Right lobe of liver (tissue), 6 donors: ENCODE results near the gene BSPRY. TPM values are rescaled to one million over a fixed set of nuclear protein-coding genes. Genes with fewer than 3 reads are reported as not detected.
"Not testable (repeated sequence)": the region's sequence is repeated elsewhere in the genome, so short reads cannot be mapped to it uniquely, and the experiment has no call there.

Experiments used
- ATAC-seq, 4 donors: fragments of 200-7000 bp; cut with Tn5 transposase; one replicate each; pipeline ENCODE4 v1.9.1; 2020; ENCODE audit warnings: mild to moderate bottlenecking in 4 of 4, moderate library complexity in 4 of 4
- DNase-seq, 3 donors: peaks; one replicate each; pipeline ENCODE4 v3.0.0-alpha.2; 2020
- H3K27ac ChIP-seq, 3 donors: fragments of 200-600 bp; one replicate each; pipeline ENCODE4 v1.8.0; 2022
- H3K27me3 ChIP-seq, 2 donors: fragments of 200-600 bp; one replicate each; pipeline ENCODE4 v1.8.0; 2022
- H3K36me3 ChIP-seq, 4 donors: fragments of 200-600 bp; sonication (generic) in 1 of 4; one replicate each; pipeline versions ENCODE4 v1.5.1 to v1.8.0; 2017 to 2022; ENCODE audit warnings: control low read depth in 1 of 4
- H3K4me1 ChIP-seq, 4 donors: fragments of 200-600 bp; sonication (generic) in 1 of 4; one replicate each; pipeline versions ENCODE4 v1.5.1 to v1.8.0; 2017 to 2022; ENCODE audit warnings: control low read depth in 1 of 4
- H3K4me3 ChIP-seq, 3 donors: fragments of 200-600 bp; one replicate each; pipeline ENCODE4 v1.8.0; 2022
- H3K9me3 ChIP-seq, 4 donors: fragments of 200-600 bp; sonication (generic) in 1 of 4; one replicate each; pipeline versions ENCODE4 v1.5.1 to v1.8.0; 2017 to 2022; ENCODE audit warnings: control low read depth in 1 of 4
- POLR2A ChIP-seq: fragments of 450-650 bp; IDR thresholded peaks from one replicate; pipeline ENCODE4 v1.6.1; 2017; ENCODE audit warnings: antibody characterized with exemption, mild to moderate bottlenecking
- WGBS: methylation state at CpG from one replicate; pipeline ENCODE4 v1.1.6; 2018; ENCODE audit warnings: low coverage, low lambda C conversion rate; ENCODE audit not compliant: insufficient coverage; ENCODE audit errors: missing lambda C conversion rate; 5-methylcytosine and 5-hydroxymethylcytosine counted together
- intact Hi-C, 2 donors: fragments of 100-400 bp; cut with DNase I; formaldehyde crosslinking; loops; one replicate each; pipeline versions ENCODE4 v1.11.2 to v1.14.1; 2022
- total RNA-seq, 6 experiments: library from RNA; depleted of rRNA in 2 of 6; stranded (reverse); fragments of >200 nt in 2 of 6; fragmentation: NEBNext Ultra II Directional in 3 of 6; extraction: Animal tissue kit (Norgen Biotek cat#: 25700) in 3 of 6; gene quantifications; one replicate each; pipeline versions ENCODE4 v1.1.0 to v1.2.4, GENCODE V29; 2016 to 2023
- TF ChIP-seq, protein P1 (sequence below), 4 donors: fragments of 200-600 bp in 3 of 4; fragments of 450-650 bp in 1 of 4; IDR thresholded peaks; one replicate each; pipeline versions ENCODE4 v1.5.1 to v1.8.0; 2016 to 2022; ENCODE audit warnings: antibody characterized with exemption in 4 of 4, mild to moderate bottlenecking in 2 of 4
- donor health status: DM: no; HTN: yes; CAD: no.
- donor health status: DM: no; HTN: no; CAD: no.
- donor health status: DM: no; HTN: no; CAD: no.
- donor health status: DM: no; HTN: yes; CAD: no.
- donor health status: DM: no; HTN: yes; CAD: no.

Gene BSPRY
- total RNA-seq, 6 experiments from 2014 or later, result 0.24 to 1.4 (median 0.78) TPM

- not testable (repeated sequence) for H3K27me3 ChIP-seq, H3K9me3 ChIP-seq, H3K4me3 ChIP-seq
- intact Hi-C loops, result loop anchor here in 1 of 2 donors (5.0 kb wide), 1 partner anchor 95 kb away; no protein-coding TSS in a partner anchor
- TF ChIP-seq, protein P1, sequence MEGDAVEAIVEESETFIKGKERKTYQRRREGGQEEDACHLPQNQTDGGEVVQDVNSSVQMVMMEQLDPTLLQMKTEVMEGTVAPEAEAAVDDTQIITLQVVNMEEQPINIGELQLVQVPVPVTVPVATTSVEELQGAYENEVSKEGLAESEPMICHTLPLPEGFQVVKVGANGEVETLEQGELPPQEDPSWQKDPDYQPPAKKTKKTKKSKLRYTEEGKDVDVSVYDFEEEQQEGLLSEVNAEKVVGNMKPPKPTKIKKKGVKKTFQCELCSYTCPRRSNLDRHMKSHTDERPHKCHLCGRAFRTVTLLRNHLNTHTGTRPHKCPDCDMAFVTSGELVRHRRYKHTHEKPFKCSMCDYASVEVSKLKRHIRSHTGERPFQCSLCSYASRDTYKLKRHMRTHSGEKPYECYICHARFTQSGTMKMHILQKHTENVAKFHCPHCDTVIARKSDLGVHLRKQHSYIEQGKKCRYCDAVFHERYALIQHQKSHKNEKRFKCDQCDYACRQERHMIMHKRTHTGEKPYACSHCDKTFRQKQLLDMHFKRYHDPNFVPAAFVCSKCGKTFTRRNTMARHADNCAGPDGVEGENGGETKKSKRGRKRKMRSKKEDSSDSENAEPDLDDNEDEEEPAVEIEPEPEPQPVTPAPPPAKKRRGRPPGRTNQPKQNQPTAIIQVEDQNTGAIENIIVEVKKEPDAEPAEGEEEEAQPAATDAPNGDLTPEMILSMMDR (IDR thresholded peaks at IDR 0.05), result peak; percentile 79 to 91 (median 88)
- H3K36me3 ChIP-seq, result peaks cover 0 to 12% (median 6%) of the 10 kb centered on the region in 4 donors
- H3K4me1 ChIP-seq, result peaks cover 0 to 30% (median 13%) of the 10 kb centered on the region in 4 donors
- WGBS, result 18% methylated on average over 7 of the region's 7 CpGs
- DNase-seq (peak in 2 of 3 donors; percentile 55 to 69), ATAC-seq (peak; percentile 48 to 66 (median 54))
- H3K27ac ChIP-seq, result peak overlapping the region in 1 of 3 donors; percentile 21
Measured at GRCh38 chr9:113406873-113407511, 57.7 kb downstream of the BSPRY start.

GRCh38 chr9:113409481-113409880, 60.1 kb downstream of the BSPRY start:
- H3K9me3 ChIP-seq, result no peaks in the 10 kb centered on the region
- H3K4me3 ChIP-seq, result peak overlapping the region; percentile 84 to 95 (median 85)
- 37% methylated on average over 8 of the region's 10 CpGs for WGBS
- H3K27me3 ChIP-seq, result no peaks in the 10 kb centered on the region
- peaks cover 0 to 12% (median 6%) of the 10 kb centered on the region in 4 donors for H3K36me3 ChIP-seq
- peak overlapping the region; percentile 94 to 98 (median 94) for H3K27ac ChIP-seq
- no peak for DNase-seq
- intact Hi-C loops, result loop anchor here in 1 of 2 donors (5.0 kb wide), 1 partner anchor 97 kb away; no protein-coding TSS in a partner anchor
- H3K4me1 ChIP-seq, result peaks cover 0 to 20% (median 8%) of the 10 kb centered on the region in 4 donors
- no peak for ATAC-seq
- TF ChIP-seq, protein P1 (IDR thresholded peaks at IDR 0.05), result no peak
- no peak for TF ChIP-seq POLR2A

GRCh38 chr9:113409883-113410206, 60.5 kb downstream of the BSPRY start:
- ATAC-seq, result no peak
- DNase-seq, result no peak
- intact Hi-C loops, result loop anchor here in 1 of 2 donors (5.0 kb wide), 1 partner anchor 98 kb away; no protein-coding TSS in a partner anchor
- Histone ChIP-seq H3K27ac (peak overlapping the region; percentile 94 to 98 (median 94)), H3K27me3 (no peaks in the 10 kb centered on the region), H3K4me1 (peaks cover 0 to 20% (median 8%) of the 10 kb centered on the region in 4 donors), H3K36me3 (peaks cover 0 to 12% (median 6%) of the 10 kb centered on the region in 4 donors), H3K4me3 (peak overlapping the region; percentile 84 to 95 (median 85)), H3K9me3 (no peaks in the 10 kb centered on the region)
- TF ChIP-seq POLR2A, result no peak
- TF ChIP-seq, protein P1 (IDR thresholded peaks at IDR 0.05), result no peak
- WGBS, result 0% methylated on average over 2 of the region's 20 CpGs

- Histone ChIP-seq H3K27me3 (no peaks in the 10 kb centered on the region), H3K27ac (peak within 1 kb of the TSS; percentile 94 to 98 (median 94)), H3K4me1 (peaks cover 0 to 20% (median 8%) of the 10 kb centered on the region in 4 donors), H3K4me3 (peak within 1 kb of the TSS; percentile 84 to 95 (median 85)), H3K36me3 (peaks cover 0 to 12% (median 6%) of the 10 kb centered on the region in 4 donors), H3K9me3 (no peaks in the 10 kb centered on the region)
- under 1% methylated on average over 39 of the region's 61 CpGs for WGBS
- ATAC-seq, result peak; percentile 96 to 97 (median 96)
- intact Hi-C loops, result no loop called here
- TF ChIP-seq POLR2A, result peak; percentile 82
- TF ChIP-seq, protein P1 (IDR thresholded peaks at IDR 0.05), result no peak
- DNase-seq, result peak; percentile 95 to 96 (median 95)
Measured at GRCh38 chr9:113410207-113410864, 61.0 kb downstream of the BSPRY start, which contains the start of the genes C9orf43 and POLE3. TSS of gene C9orf43 (plus strand) at chr9:113410747. CDS start at chr9:113413494, 2,747 bp downstream. TSS of gene POLE3 (minus strand) at chr9:113410675. CDS start at chr9:113410293, 382 bp downstream.
